Glutamatergic neuron (in vitro differentiated cells): ENCODE data around the gene NBAS. TPM values are rescaled to one million over a fixed set of nuclear protein-coding genes. Genes with fewer than 3 reads are reported as not detected.

Experiments
- DNase-seq: peaks from one replicate; pipeline ENCODE4 v3.0.0; 2022
- H3K27ac Mint-ChIP-seq: one replicate; pipeline ENCODE4 v1.8.0; 2020; ENCODE audit warnings: mild to moderate bottlenecking, mixed read lengths, inconsistent platforms; ENCODE audit not compliant: unreplicated experiment
- H3K27me3 Mint-ChIP-seq: one replicate; pipeline ENCODE4 v1.8.0; 2020; ENCODE audit warnings: mild to moderate bottlenecking, moderate library complexity, mixed read lengths, inconsistent platforms; ENCODE audit not compliant: unreplicated experiment
- H3K36me3 Mint-ChIP-seq: one replicate; pipeline ENCODE4 v1.8.0; 2020; ENCODE audit warnings: mild to moderate bottlenecking, mixed read lengths, inconsistent platforms; ENCODE audit not compliant: unreplicated experiment
- H3K4me1 Mint-ChIP-seq: one replicate; pipeline ENCODE4 v1.8.0; 2020; ENCODE audit warnings: mild to moderate bottlenecking, low read depth, mixed read lengths, inconsistent platforms; ENCODE audit not compliant: unreplicated experiment
- H3K4me3 Mint-ChIP-seq: one replicate; pipeline ENCODE4 v1.8.0; 2020; ENCODE audit warnings: mild to moderate bottlenecking, mixed read lengths, inconsistent platforms; ENCODE audit not compliant: unreplicated experiment
- H3K9me3 Mint-ChIP-seq: one replicate; pipeline ENCODE4 v1.8.0; 2020; ENCODE audit warnings: mild to moderate bottlenecking, moderate library complexity, mixed read lengths, inconsistent platforms; ENCODE audit not compliant: unreplicated experiment
- total RNA-seq: library from RNA; stranded (reverse); fragmentation: NEBNext Ultra II Directional; extraction: Animal tissue kit (Norgen Biotek cat#: 25700); gene quantifications from one replicate; pipeline ENCODE4 v1.2.1, GENCODE V29; 2021; ENCODE audit not compliant: unreplicated experiment
- TF ChIP-seq, protein P1 (sequence below): fragments of 200-600 bp; sonication (generic); IDR thresholded peaks from one replicate; pipeline ENCODE4 v1.5.0; 2021; ENCODE audit not compliant: partially characterized antibody, unreplicated experiment

NBAS gene
- total RNA-seq, 1 donor from 2014 or later: 46.1 TPM

GRCh38 chr2:15230599-15231192 is 330.4 kb downstream of the NBAS start:
- Mint-ChIP-seq H3K27me3 (no peaks in the 10 kb centered on the region), H3K27ac (no peak overlapping the region), H3K9me3 (no peaks in the 10 kb centered on the region), H3K4me1 (no peaks in the 10 kb centered on the region), H3K4me3 (no peak overlapping the region), H3K36me3 (peaks cover 12% of the 10 kb centered on the region)
- TF ChIP-seq, protein P1, sequence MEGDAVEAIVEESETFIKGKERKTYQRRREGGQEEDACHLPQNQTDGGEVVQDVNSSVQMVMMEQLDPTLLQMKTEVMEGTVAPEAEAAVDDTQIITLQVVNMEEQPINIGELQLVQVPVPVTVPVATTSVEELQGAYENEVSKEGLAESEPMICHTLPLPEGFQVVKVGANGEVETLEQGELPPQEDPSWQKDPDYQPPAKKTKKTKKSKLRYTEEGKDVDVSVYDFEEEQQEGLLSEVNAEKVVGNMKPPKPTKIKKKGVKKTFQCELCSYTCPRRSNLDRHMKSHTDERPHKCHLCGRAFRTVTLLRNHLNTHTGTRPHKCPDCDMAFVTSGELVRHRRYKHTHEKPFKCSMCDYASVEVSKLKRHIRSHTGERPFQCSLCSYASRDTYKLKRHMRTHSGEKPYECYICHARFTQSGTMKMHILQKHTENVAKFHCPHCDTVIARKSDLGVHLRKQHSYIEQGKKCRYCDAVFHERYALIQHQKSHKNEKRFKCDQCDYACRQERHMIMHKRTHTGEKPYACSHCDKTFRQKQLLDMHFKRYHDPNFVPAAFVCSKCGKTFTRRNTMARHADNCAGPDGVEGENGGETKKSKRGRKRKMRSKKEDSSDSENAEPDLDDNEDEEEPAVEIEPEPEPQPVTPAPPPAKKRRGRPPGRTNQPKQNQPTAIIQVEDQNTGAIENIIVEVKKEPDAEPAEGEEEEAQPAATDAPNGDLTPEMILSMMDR: no peak
- no peak for DNase-seq

DNA sequence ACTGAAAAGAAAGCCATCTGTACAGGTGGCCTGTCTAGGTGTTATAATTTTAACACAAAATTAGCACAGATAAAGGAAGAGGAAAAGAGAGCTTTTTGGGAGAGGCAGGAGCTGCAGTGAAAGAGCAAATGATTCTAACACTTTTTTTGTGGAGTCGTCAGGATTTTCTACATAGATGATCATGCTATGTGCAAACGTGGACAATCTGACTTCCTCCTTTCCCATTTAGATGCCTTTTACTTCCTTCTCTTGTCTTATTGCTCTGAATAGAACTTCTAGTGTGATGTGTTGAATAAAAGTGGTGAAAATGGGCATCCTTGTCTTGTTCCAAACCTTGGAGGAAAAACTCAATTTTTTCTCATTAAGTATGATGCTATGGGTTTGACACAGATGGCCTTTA is 334.5 kb downstream of the NBAS start:
- Mint-ChIP-seq H3K9me3 (no peaks in the 10 kb centered on the region), H3K4me1 (peaks cover 3% of the 10 kb centered on the region), H3K27me3 (peaks cover 2% of the 10 kb centered on the region), H3K27ac (no peak overlapping the region), H3K36me3 (peaks cover 12% of the 10 kb centered on the region), H3K4me3 (no peak overlapping the region)
- DNase-seq: no peak
- TF ChIP-seq, protein P1: no peak

- H3K4me3 Mint-ChIP-seq: no peak overlapping the region
- H3K27ac Mint-ChIP-seq: no peak overlapping the region
- peaks cover 3% of the 10 kb centered on the region for H3K4me1 Mint-ChIP-seq
- H3K27me3 Mint-ChIP-seq: peaks cover 2% of the 10 kb centered on the region
- TF ChIP-seq, protein P1: no peak
- DNase-seq: no peak
- peaks cover 12% of the 10 kb centered on the region for H3K36me3 Mint-ChIP-seq
- H3K9me3 Mint-ChIP-seq: no peaks in the 10 kb centered on the region
Observed at GRCh38 chr2:15225131-15225530, 336.0 kb downstream of the NBAS start.

DNA sequence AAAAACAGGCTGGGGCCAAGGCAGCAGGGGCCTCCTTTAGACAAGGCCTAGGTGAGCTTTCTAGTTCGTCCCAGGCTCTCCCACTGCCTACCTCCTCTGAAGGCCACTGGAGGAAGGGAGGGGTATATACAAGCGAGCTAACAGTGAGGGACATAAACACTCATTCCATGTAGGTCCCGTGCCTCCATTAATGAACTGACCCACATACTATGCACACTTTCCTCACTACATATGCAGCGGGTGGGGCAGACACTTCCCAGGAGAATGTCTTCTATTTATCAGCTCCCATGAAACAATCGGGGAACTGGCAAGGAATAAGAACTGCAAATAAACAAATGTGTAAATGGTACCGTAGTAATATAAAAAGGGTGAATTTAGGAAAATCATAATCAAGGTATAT is 336.5 kb downstream of the NBAS start:
- H3K27ac Mint-ChIP-seq: no peak overlapping the region
- no peak overlapping the region for H3K4me3 Mint-ChIP-seq
- H3K4me1 Mint-ChIP-seq: peaks cover 3% of the 10 kb centered on the region
- DNase-seq: no peak
- no peaks in the 10 kb centered on the region for H3K9me3 Mint-ChIP-seq
- TF ChIP-seq, protein P1: no peak
- peaks cover 12% of the 10 kb centered on the region for H3K36me3 Mint-ChIP-seq
- peaks cover 2% of the 10 kb centered on the region for H3K27me3 Mint-ChIP-seq

GRCh38 chr2:15223887-15224286 is 337.2 kb downstream of the NBAS start:
- no peak for DNase-seq
- H3K9me3 Mint-ChIP-seq: no peaks in the 10 kb centered on the region
- no peak overlapping the region for H3K27ac Mint-ChIP-seq
- peaks cover 2% of the 10 kb centered on the region for H3K27me3 Mint-ChIP-seq
- TF ChIP-seq, protein P1: no peak
- H3K4me3 Mint-ChIP-seq: no peak overlapping the region
- peaks cover 3% of the 10 kb centered on the region for H3K4me1 Mint-ChIP-seq
- peaks cover 12% of the 10 kb centered on the region for H3K36me3 Mint-ChIP-seq
